Measurements from ENCODE around the gene FGFR2. TPM values are rescaled to one million over a fixed set of nuclear protein-coding genes. Genes with fewer than 3 reads are reported as not detected.

The FGFR2 gene
- total RNA-seq (2014; rRNA removed; shearing (Covaris generic)) = 0.46 and 0.54 TPM in 2 replicates
- polyA plus RNA-seq (2014; cell fraction: nucleus; rRNA removed) = 0.05 and 0.65 TPM in 2 replicates

GRCh38 chr10:121598263-121599249, at the start of gene FGFR2:
FGFR2 (minus strand) TSS chr10:121598444; CDS start chr10:121593817, 4,627 bp downstream.
- peak; percentile 79 for DNase-seq (ENCODE audit: extremely low read depth, low read depth)

GRCh38 chr10:121647401-121647800, 49.2 kb upstream of the FGFR2 start:
- no peak for DNase-seq (ENCODE audit: extremely low read depth, low read depth)

- DNase-seq (ENCODE audit: extremely low read depth, low read depth) = no peak
Measured at GRCh38 chr10:121645696-121646095, 47.5 kb upstream of the FGFR2 start.

GRCh38 chr10:121644501-121644900, 46.3 kb upstream of the FGFR2 start:
- no peak for DNase-seq (ENCODE audit: extremely low read depth, low read depth)

- no peak for DNase-seq (ENCODE audit: extremely low read depth, low read depth)
Measured at GRCh38 chr10:121640266-121640665, 42.0 kb upstream of the FGFR2 start.

- DNase-seq (ENCODE audit: extremely low read depth, low read depth) = no peak
Measured at GRCh38 chr10:121639416-121639815, 41.2 kb upstream of the FGFR2 start.

- no peak for DNase-seq (ENCODE audit: extremely low read depth, low read depth)
Measured at GRCh38 chr10:121637437-121637836, 39.2 kb upstream of the FGFR2 start.

GRCh38 chr10:121633056-121633455, 34.8 kb upstream of the FGFR2 start:
- DNase-seq (ENCODE audit: extremely low read depth, low read depth) = no peak

GRCh38 chr10:121631365-121632029, 33.3 kb upstream of the FGFR2 start:
- DNase-seq (ENCODE audit: extremely low read depth, low read depth) = no peak

GRCh38 chr10:121628859-121629258, 30.6 kb upstream of the FGFR2 start:
- no peak for DNase-seq (ENCODE audit: extremely low read depth, low read depth)

GRCh38 chr10:121627876-121628581, 29.8 kb upstream of the FGFR2 start:
- no peak for DNase-seq (ENCODE audit: extremely low read depth, low read depth)

GRCh38 chr10:121624836-121625486, 26.7 kb upstream of the FGFR2 start:
- DNase-seq (ENCODE audit: extremely low read depth, low read depth) = no peak

- no peak for DNase-seq (ENCODE audit: extremely low read depth, low read depth)
Measured at GRCh38 chr10:121618906-121619305, 20.7 kb upstream of the FGFR2 start.

GRCh38 chr10:121617176-121617575, 18.9 kb upstream of the FGFR2 start:
- no peak for DNase-seq (ENCODE audit: extremely low read depth, low read depth)

GRCh38 chr10:121616291-121616690, 18.0 kb upstream of the FGFR2 start:
- no peak for DNase-seq (ENCODE audit: extremely low read depth, low read depth)

GRCh38 chr10:121615836-121616235, 17.6 kb upstream of the FGFR2 start:
- no peak for DNase-seq (ENCODE audit: extremely low read depth, low read depth)

GRCh38 chr10:121615435-121615793, 17.2 kb upstream of the FGFR2 start:
- no peak for DNase-seq (ENCODE audit: extremely low read depth, low read depth)

GRCh38 chr10:121614613-121615434, 16.6 kb upstream of the FGFR2 start:
- no peak for DNase-seq (ENCODE audit: extremely low read depth, low read depth)

- no peak for DNase-seq (ENCODE audit: extremely low read depth, low read depth)
Measured at GRCh38 chr10:121613456-121613855, 15.2 kb upstream of the FGFR2 start.
